ENCODE data around the gene KRT3.

DNA sequence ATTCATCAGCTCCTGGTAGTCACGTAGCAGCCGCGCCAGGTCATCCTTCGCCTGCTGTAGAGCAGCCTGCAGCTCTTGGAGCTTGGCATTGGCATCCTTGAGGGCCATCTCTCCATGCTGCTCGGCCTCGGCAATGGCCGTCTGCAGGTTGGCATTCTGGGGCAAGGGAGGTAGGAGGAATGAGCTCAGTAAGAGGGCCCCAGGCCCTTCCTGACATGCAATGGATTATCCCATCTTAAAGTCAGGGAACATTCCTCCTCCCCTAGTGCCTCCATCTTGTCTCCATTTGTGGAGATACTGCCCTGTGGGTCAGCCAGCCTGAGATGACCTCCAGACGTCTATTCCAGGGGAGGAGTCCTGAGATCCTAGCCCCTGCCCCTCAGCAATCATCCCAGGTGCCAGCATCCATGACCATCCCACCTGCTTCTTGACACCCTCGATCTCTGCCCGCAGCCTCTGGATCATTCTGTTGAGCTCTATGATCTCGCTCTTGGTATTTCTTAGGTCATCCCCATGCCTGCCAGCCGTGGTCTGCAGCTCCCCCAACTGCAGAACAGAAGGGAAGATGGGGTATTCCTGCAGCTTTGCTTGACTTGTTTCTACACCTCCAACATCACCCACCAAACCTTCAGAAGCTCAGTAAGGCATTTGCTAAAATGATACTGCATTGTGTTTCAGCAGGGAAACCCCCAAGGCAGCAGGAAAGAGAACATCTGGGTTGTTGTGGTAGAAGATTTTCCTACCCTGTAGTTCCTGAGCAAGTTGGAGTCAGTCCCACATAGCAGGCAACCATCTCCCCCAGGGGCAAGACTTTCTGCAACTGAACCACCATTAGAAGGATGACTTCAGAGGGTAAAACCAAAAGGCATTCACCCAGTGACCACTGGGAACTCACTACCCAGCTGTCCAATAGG lies 4.4 kb downstream of the KRT3 start:
- TF ChIP-seq EZH2 (IDR thresholded peaks at IDR 0.05; ENCODE audit: borderline replicate concordance, low read depth, low read length, poor library complexity, severe bottlenecking) (no peak), CTCF (conservative IDR thresholded peaks at IDR 0.05; ENCODE audit: low read depth, low read length) (no peak)
